DMS153 (cell line): Measurements from ENCODE around the gene CCR9.

Source experiments
- DNase-seq: peaks from one replicate; lab custom pipeline; 2025; lab: John Stamatoyannopoulos, UW

CCR9 gene

GRCh38 chr3:45938043-45938435, 51.7 kb downstream of the CCR9 start:
- no peak for DNase-seq

- peak; percentile 34 for DNase-seq
Observed at GRCh38 chr3:45938864-45939263, 52.5 kb downstream of the CCR9 start.

- no peak for DNase-seq
Observed at GRCh38 chr3:45939341-45939771, 53.0 kb downstream of the CCR9 start.

- DNase-seq: no peak
Observed at GRCh38 chr3:45940004-45940780, 53.8 kb downstream of the CCR9 start.

GRCh38 chr3:45940781-45941365, 54.5 kb downstream of the CCR9 start:
- no peak for DNase-seq

- no peak for DNase-seq
Observed at GRCh38 chr3:45942051-45942825, 55.9 kb downstream of the CCR9 start.

- DNase-seq: no peak
Observed at GRCh38 chr3:45943207-45943846, 57.0 kb downstream of the CCR9 start, which contains the start of gene CXCR6. CXCR6 (plus strand) TSS chr3:45943464; CDS start chr3:45946482, 3,018 bp downstream.

- no peak for DNase-seq
Observed at GRCh38 chr3:45944830-45945620, 58.7 kb downstream of the CCR9 start.

GRCh38 chr3:45946307-45946706, 60.0 kb downstream of the CCR9 start:
- DNase-seq: no peak

- no peak for DNase-seq
Observed at GRCh38 chr3:45946875-45947274, 60.5 kb downstream of the CCR9 start.

GRCh38 chr3:45947361-45947760, 61.0 kb downstream of the CCR9 start:
- no peak for DNase-seq

GRCh38 chr3:45948311-45948781, 62.0 kb downstream of the CCR9 start:
- no peak for DNase-seq

GRCh38 chr3:45948881-45949280, 62.5 kb downstream of the CCR9 start:
- no peak for DNase-seq

GRCh38 chr3:45949432-45949831, 63.1 kb downstream of the CCR9 start:
- DNase-seq: no peak

GRCh38 chr3:45950131-45950530, 63.8 kb downstream of the CCR9 start:
- no peak for DNase-seq

- DNase-seq: no peak
Observed at GRCh38 chr3:45950686-45951600, 64.6 kb downstream of the CCR9 start.

GRCh38 chr3:45951946-45952345, 65.6 kb downstream of the CCR9 start:
- no peak for DNase-seq

- no peak for DNase-seq
Observed at GRCh38 chr3:45952456-45952855, 66.1 kb downstream of the CCR9 start.
